GM18873 (cell line): ENCODE data around the gene GAGE1.
"Not testable (repeated sequence)": the region's sequence is repeated elsewhere in the genome, so short reads cannot be mapped to it uniquely, and the experiment has no call there.

Source experiments
- ATAC-seq: cut with Tn5 transposase; IDR thresholded peaks from one replicate; pipeline ENCODE4 v1.9.1; 2021; ENCODE audit warnings: mild to moderate bottlenecking, moderate library complexity, moderate number of reproducible peaks; ENCODE audit not compliant: unreplicated experiment, low FRiP score

GAGE1 gene, protein sequence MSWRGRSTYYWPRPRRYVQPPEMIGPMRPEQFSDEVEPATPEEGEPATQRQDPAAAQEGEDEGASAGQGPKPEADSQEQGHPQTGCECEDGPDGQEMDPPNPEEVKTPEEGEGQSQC

DNA sequence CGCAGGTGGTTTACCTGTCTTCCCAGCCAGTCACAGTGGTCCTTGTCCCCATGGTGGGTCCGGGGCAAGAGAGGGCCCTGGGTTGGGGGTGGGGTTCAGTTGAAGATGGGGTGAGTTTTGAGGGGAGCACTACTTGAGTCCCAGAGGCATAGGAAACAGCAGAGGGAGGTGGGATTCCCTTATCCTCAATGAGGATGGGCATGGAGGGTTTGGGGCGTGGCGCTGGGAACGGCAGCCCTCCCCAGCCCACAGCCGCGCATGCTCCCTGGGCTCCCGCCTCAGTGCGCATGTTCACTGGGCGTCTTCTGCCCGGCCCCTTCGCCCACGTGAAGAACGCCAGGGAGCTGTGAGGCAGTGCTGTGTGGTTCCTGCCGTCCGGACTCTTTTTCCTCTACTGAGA, at the start of gene GAGE1:
Gene GAGE1, plus strand, starts transcription at position 301 of the 400 bp plus-strand sequence. CDS start 1,155 bp downstream, outside the sequence.
- not testable (repeated sequence) for ATAC-seq

DNA sequence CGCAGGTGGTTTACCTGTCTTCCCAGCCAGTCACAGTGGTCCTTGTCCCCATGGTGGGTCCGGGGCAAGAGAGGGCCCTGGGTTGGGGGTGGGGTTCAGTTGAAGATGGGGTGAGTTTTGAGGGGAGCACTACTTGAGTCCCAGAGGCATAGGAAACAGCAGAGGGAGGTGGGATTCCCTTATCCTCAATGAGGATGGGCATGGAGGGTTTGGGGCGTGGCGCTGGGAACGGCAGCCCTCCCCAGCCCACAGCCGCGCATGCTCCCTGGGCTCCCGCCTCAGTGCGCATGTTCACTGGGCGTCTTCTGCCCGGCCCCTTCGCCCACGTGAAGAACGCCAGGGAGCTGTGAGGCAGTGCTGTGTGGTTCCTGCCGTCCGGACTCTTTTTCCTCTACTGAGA, 47.8 kb upstream of the GAGE1 start, which contains the start of gene GAGE12E:
Gene GAGE12E, plus strand, starts transcription at position 301 of the 400 bp plus-strand sequence. CDS start 1,155 bp downstream, outside the sequence.
- not testable (repeated sequence) for ATAC-seq

DNA sequence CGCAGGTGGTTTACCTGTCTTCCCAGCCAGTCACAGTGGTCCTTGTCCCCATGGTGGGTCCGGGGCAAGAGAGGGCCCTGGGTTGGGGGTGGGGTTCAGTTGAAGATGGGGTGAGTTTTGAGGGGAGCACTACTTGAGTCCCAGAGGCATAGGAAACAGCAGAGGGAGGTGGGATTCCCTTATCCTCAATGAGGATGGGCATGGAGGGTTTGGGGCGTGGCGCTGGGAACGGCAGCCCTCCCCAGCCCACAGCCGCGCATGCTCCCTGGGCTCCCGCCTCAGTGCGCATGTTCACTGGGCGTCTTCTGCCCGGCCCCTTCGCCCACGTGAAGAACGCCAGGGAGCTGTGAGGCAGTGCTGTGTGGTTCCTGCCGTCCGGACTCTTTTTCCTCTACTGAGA, 38.3 kb upstream of the GAGE1 start, which contains the start of gene GAGE12F:
Gene GAGE12F, plus strand, starts transcription at position 301 of the 400 bp plus-strand sequence. CDS start 1,155 bp downstream, outside the sequence.
- not testable (repeated sequence) for ATAC-seq

DNA sequence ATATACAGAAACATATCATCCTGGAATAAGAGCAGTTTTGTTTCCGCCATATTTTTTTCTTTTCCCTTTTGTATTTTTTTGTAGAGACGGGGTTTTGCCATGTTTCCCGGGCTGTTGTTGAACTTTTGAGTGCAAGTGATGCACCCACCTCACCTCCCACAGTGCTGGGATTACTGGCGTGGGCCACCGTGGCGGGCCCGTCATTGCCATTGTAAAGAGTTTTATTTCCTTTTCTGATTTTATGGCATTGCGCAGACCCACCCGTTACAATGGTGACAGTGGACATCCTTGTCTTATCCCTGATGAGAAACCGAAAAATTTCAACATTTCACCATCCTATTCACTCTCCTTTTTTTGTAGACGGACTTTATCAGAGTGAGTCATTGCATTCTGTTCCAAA, 30.1 kb upstream of the GAGE1 start:
- ATAC-seq, result not testable (repeated sequence)

DNA sequence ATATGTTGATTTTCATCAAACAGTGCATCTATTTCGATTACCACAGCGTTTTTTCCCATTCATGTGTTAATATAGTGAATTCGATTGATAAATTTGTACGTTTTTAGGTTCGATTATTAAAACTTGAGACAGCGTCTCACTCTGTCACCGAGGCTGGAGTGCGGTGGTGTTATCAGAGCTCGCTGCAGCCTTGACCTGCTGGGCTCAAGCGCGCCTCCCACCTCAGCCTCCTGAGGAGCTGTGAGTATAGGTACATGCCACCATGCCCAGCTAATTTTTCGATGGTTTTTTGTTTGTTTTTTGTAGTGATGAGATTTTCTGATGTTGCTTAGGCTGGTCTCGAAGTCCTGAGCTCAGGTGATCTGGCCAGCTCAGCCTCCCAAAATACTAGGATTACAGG, 29.7 kb upstream of the GAGE1 start:
- ATAC-seq, result not testable (repeated sequence)

- ATAC-seq, result not testable (repeated sequence)
Measured at GRCh38 chrX:49570100-49570499, 28.7 kb upstream of the GAGE1 start, which contains the start of gene GAGE12G. Gene GAGE12G, plus strand, starts transcription at chrX:49570400. Its CDS starts 1,155 bp downstream, at chrX:49571555.

DNA sequence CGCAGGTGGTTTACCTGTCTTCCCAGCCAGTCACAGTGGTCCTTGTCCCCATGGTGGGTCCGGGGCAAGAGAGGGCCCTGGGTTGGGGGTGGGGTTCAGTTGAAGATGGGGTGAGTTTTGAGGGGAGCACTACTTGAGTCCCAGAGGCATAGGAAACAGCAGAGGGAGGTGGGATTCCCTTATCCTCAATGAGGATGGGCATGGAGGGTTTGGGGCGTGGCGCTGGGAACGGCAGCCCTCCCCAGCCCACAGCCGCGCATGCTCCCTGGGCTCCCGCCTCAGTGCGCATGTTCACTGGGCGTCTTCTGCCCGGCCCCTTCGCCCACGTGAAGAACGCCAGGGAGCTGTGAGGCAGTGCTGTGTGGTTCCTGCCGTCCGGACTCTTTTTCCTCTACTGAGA, 19.2 kb upstream of the GAGE1 start, which contains the start of gene GAGE12H:
Gene GAGE12H, plus strand, starts transcription at position 301 of the 400 bp plus-strand sequence. CDS start 1,155 bp downstream, outside the sequence.
- not testable (repeated sequence) for ATAC-seq

GRCh38 chrX:49589196-49589595, 9.6 kb upstream of the GAGE1 start, which contains the start of gene GAGE2A:
Gene GAGE2A, plus strand, starts transcription at chrX:49589496. Its CDS starts 1,155 bp downstream, at chrX:49590651.
- ATAC-seq, result not testable (repeated sequence)

GRCh38 chrX:49589769-49590478, 8.9 kb upstream of the GAGE1 start:
- not testable (repeated sequence) for ATAC-seq

DNA sequence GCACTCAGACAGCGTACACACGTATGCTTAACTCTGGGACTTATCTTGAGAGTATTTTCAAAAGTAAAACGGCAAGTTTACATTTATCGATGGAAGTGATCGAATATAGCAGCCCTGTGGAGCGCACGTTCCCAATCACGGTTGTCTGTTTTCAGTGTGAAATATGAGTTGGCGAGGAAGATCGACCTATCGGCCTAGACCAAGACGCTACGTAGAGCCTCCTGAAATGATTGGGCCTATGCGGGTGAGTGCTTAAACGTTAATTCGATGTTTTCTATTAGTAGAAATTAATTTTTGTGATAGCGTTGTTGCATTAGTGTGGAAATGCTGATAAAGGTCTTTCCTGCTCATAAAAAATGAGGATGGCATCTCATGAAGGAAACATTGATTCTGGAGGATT, 8.3 kb upstream of the GAGE1 start:
- ATAC-seq, result not testable (repeated sequence)

DNA sequence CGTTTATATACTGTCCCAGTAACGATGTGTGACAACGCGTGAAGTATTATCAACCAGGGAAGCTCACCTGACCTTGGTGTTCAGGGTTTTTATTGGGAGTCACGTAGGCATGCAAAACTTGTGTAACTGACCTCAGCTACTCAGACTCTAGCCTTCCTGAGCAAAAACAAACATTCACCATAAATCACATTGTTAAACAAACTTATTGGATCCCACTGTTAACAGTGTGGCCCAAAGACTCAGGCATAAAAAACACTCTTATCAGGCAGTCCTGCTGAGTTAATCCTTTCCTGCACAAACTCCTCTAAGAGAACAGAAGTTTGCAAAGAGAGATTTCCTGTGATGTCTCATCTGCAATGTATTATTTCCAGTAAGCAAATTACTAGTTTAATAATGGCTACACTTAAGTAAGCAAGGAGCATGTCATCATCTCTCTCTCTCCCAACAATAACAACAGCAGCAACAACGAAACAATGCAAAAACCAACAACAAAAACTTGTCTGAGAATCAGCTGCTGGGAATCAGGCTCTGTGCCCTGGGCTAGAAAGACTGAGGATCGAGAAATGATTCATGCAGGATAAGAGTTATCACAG, 12.0 kb downstream of the GAGE1 start:
- no peak for ATAC-seq

DNA sequence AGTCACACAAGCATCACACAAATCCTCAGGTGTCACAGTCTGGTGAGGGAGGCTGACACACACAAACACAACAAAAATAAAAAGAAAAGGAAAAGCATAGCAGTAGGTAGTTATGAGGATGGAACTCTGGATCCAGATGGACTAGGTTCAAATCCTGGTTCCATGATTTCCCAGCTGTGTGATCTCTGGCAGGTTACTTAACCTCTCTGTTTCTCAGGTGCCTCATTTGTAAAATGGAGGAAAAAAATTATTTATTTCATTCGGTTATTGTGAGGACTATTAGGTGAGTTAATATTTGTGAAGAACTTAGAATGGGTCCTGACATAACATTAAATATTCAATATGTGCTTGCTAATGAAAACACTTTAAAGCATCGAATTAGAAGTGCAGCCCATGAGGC, 19.8 kb downstream of the GAGE1 start:
- no peak for ATAC-seq

DNA sequence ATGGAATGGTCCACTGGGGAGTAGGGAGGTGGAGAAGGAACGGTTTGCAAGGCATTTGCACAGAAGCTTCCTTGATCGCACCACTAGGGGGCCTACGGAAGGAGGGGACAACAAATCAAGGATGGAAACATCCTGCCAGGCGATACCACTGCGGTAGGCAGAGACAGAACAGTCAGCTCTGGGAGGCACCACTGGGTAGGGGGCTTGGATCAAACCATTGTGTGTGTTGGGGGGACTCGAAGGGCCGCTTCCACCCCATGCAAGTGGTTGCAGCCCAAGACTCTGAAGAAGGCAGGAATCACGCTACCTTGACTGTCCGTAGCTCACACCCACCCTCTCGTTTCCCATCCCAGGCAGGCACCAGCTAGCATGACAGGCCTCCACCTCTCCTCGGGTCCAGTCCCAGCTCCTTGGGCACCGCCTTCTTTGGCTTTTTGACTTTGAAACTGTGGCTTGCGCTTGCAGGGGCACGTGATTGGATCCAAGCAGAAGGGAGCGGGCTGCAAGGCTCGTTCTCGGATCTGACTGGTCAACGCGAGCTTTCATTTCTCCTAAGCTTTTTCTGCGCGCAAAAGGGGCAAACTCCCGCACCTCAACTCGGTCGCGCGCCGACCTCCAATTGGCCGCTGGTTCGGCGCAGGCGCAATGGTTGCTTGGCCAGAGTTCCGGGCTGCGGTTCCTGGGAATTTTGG, 28.4 kb downstream of the GAGE1 start:
- no peak for ATAC-seq

GRCh38 chrX:49644991-49645637, 46.3 kb downstream of the GAGE1 start:
- ATAC-seq, result no peak

GRCh38 chrX:49656533-49656932, 57.7 kb downstream of the GAGE1 start:
- ATAC-seq, result no peak
